Cardiac muscle cell (in vitro differentiated cells and primary cell): Measurements from ENCODE around the gene GPR150. TPM values are rescaled to one million over a fixed set of nuclear protein-coding genes. Genes with fewer than 3 reads are reported as not detected.

Source experiments
- DNase-seq, 2 donors: peaks; one replicate each; pipeline versions ENCODE4 v3.0.0 to v3.0.0-alpha.2; 2010 to 2017; ENCODE audit warnings: low read depth in 1 of 2, low spot score in 1 of 2
- H3K27ac ChIP-seq: fragments of 200-600 bp; sonication (generic); 2 replicates; pipeline ENCODE4 v1.5.1; 2016
- H3K27me3 ChIP-seq: fragments of 200-600 bp; sonication (generic); 2 replicates; pipeline ENCODE4 v1.6.0; 2016; ENCODE audit warnings: control low read depth
- H3K36me3 ChIP-seq: fragments of 200-600 bp; sonication (generic); 2 replicates; pipeline ENCODE4 v1.5.1; 2016; ENCODE audit warnings: control low read depth
- H3K4me1 ChIP-seq: fragments of 200-600 bp; sonication (generic); 2 replicates; pipeline ENCODE4 v1.8.1; 2017; ENCODE audit warnings: low read depth, mild to moderate bottlenecking, mixed run types
- H3K4me3 ChIP-seq: fragments of 200-600 bp; sonication (generic); 2 replicates; pipeline ENCODE4 v1.5.1; 2016; ENCODE audit warnings: mild to moderate bottlenecking
- H3K9me3 ChIP-seq: fragments of 200-600 bp; sonication (generic); 2 replicates; pipeline ENCODE4 v1.5.1; 2017; ENCODE audit warnings: low read depth, mild to moderate bottlenecking, control low read depth
- polyA plus RNA-seq: library from polyadenylated mRNA; unstranded; fragments of >200 nt; fragmentation: Nextera tagmentation; extraction: Ambion mirVana; gene quantifications from 2 replicates; pipeline ENCODE4 v1.2.1, GENCODE V29; 2016
- total RNA-seq: library from RNA; depleted of rRNA; stranded (reverse); fragments of >200 nt; gene quantifications from 2 replicates; pipeline ENCODE4 v1.2.3, GENCODE V29; 2016
- TF ChIP-seq, protein P1 (sequence below): IDR thresholded peaks from 2 replicates; pipeline ENCODE4 v1.5.1; 2012; ENCODE audit warnings: low read depth, mild to moderate bottlenecking, low read length

GPR150 gene
- total and polyA plus RNA-seq, 2 experiments from 2014 or later: 0.39 to 0.57 TPM

DNA sequence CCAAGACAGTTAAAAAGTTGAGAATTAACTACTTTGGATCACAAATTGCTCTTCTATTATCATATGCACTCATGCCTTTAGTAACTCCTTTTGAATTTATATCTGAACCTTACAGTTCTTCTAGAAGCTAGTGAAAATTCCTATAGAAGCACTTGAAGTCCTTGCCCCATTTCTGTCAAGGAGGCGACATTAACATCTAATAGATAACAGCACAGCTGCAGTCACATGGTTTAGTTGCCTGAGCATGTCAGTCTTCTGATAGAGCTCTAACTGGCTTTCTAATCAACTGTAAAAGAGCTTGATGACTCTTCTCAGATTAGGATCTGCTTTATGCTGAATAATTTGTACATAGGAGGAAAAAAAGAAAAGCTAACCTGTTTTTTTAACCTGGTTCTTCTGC lies 35.7 kb downstream of the GPR150 start:
- DNase-seq: peak in 1 of 2 donors; percentile 36
- H3K36me3 ChIP-seq: no peaks in the 10 kb centered on the region
- TF ChIP-seq, protein P1, sequence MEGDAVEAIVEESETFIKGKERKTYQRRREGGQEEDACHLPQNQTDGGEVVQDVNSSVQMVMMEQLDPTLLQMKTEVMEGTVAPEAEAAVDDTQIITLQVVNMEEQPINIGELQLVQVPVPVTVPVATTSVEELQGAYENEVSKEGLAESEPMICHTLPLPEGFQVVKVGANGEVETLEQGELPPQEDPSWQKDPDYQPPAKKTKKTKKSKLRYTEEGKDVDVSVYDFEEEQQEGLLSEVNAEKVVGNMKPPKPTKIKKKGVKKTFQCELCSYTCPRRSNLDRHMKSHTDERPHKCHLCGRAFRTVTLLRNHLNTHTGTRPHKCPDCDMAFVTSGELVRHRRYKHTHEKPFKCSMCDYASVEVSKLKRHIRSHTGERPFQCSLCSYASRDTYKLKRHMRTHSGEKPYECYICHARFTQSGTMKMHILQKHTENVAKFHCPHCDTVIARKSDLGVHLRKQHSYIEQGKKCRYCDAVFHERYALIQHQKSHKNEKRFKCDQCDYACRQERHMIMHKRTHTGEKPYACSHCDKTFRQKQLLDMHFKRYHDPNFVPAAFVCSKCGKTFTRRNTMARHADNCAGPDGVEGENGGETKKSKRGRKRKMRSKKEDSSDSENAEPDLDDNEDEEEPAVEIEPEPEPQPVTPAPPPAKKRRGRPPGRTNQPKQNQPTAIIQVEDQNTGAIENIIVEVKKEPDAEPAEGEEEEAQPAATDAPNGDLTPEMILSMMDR: no peak
- H3K4me1 ChIP-seq: peaks cover 27% of the 10 kb centered on the region
- H3K27ac ChIP-seq: peak overlapping the region; percentile 38
- no peaks in the 10 kb centered on the region for H3K27me3 ChIP-seq
- H3K9me3 ChIP-seq: no peaks in the 10 kb centered on the region
- no peak overlapping the region for H3K4me3 ChIP-seq

- peaks cover 36% of the 10 kb centered on the region for H3K4me1 ChIP-seq
- TF ChIP-seq, protein P1: no peak
- H3K27me3 ChIP-seq: no peaks in the 10 kb centered on the region
- H3K4me3 ChIP-seq: no peak overlapping the region
- H3K36me3 ChIP-seq: no peaks in the 10 kb centered on the region
- no peaks in the 10 kb centered on the region for H3K9me3 ChIP-seq
- H3K27ac ChIP-seq: no peak overlapping the region
- DNase-seq: no peak
Measured at GRCh38 chr5:95660060-95660459, 40.2 kb downstream of the GPR150 start.

GRCh38 chr5:95662946-95663345 lies 43.1 kb downstream of the GPR150 start:
- no peak for DNase-seq
- TF ChIP-seq, protein P1: no peak
- H3K4me1 ChIP-seq: peaks cover 8% of the 10 kb centered on the region
- no peak overlapping the region for H3K27ac ChIP-seq
- no peak overlapping the region for H3K4me3 ChIP-seq
- no peaks in the 10 kb centered on the region for H3K27me3 ChIP-seq
- H3K9me3 ChIP-seq: no peaks in the 10 kb centered on the region
- no peaks in the 10 kb centered on the region for H3K36me3 ChIP-seq

DNA sequence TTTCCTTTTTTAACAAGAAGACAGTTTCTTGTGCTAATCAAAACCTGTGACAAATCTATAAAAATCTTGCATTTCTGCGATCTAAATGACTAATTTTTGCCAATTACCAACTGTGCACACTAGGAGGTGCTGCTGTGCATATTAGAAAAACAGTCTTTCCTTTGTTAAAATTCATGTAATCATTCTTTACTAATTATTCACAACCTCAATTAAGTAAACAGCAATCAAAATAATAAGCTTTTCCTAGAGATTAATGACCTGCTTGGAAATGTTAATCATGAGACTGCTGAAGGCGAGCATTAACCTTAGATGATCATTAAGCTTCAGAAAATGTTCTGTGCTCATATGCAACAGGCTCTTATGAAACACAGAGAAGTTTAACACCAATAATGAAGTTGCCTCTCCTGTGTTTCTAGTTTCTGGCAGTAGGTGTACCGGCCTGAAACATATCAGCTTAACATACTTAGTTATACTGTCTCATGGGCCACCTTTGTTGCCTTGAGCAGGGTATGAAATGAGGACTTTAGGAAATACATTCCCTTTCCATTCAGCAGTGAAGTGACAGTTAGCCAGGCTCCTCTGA lies 44.4 kb downstream of the GPR150 start:
- H3K27ac ChIP-seq: peak overlapping the region; percentile 34
- DNase-seq: peak; percentile 50 to 54
- TF ChIP-seq, protein P1: peak; percentile 77

GRCh38 chr5:95667061-95667618 lies 47.3 kb downstream of the GPR150 start:
- Histone ChIP-seq H3K36me3 (no peaks in the 10 kb centered on the region), H3K4me1 (peaks cover 12% of the 10 kb centered on the region), H3K4me3 (no peak overlapping the region), H3K9me3 (no peaks in the 10 kb centered on the region), H3K27me3 (no peaks in the 10 kb centered on the region), H3K27ac (no peak overlapping the region)
- no peak for DNase-seq
- TF ChIP-seq, protein P1: no peak

More for the DNA sequence above, 44.4 kb downstream of the GPR150 start:
- H3K4me3 ChIP-seq: no peak overlapping the region
- peaks cover 12% of the 10 kb centered on the region for H3K4me1 ChIP-seq
- H3K9me3 ChIP-seq: no peaks in the 10 kb centered on the region
- no peaks in the 10 kb centered on the region for H3K36me3 ChIP-seq
- H3K27me3 ChIP-seq: no peaks in the 10 kb centered on the region
